Effector CD8-positive, alpha-beta T cell (primary cell): ENCODE results near the gene TMEM44.

Source experiments
- DNase-seq: peaks from one replicate; lab custom pipeline; 2025; lab: John Stamatoyannopoulos, UW

The TMEM44 gene

DNA sequence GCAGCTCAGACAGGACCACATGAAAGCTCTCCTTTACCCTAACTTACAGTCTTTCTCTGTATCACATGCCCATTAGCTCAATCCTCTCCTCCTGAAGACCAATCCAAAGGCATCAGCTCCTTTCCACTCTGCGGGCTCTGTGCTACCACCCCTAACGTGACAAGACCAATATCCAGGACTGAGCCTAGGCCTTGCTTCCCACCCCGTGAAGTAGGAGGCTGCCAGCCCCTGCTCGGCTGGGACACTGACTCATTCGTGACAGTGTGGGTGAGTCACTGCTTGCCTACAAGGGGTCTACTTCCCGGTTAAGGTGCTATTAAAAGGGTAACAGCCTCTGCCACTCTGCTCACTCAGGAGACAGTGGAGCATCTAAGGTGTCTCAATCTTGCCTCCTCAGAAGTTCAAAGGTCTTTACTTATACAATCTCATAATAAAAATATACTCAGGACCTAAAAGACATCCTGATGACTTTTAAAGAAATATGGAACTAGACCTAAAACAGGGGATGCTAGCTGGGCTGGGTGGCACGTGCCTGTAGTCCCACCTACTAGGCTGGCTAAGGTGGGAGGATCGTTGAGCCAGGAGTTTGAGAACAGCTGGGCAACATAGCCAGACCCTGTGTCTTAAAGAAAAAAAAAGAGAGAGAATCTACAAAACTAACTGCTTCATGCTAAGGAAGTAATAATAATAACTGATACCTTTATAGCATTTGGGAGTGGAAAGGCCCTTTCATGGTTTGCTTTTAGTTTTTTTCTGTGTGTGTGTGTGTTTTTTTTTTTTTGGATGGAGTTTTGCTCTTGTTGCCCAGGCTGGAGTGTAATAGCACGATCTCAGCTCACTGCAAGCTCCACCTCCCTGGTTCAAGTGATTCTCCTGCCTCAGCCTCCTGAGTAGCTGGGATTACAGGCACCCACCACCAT lies 55.0 kb downstream of the TMEM44 start:
- no peak for DNase-seq

DNA sequence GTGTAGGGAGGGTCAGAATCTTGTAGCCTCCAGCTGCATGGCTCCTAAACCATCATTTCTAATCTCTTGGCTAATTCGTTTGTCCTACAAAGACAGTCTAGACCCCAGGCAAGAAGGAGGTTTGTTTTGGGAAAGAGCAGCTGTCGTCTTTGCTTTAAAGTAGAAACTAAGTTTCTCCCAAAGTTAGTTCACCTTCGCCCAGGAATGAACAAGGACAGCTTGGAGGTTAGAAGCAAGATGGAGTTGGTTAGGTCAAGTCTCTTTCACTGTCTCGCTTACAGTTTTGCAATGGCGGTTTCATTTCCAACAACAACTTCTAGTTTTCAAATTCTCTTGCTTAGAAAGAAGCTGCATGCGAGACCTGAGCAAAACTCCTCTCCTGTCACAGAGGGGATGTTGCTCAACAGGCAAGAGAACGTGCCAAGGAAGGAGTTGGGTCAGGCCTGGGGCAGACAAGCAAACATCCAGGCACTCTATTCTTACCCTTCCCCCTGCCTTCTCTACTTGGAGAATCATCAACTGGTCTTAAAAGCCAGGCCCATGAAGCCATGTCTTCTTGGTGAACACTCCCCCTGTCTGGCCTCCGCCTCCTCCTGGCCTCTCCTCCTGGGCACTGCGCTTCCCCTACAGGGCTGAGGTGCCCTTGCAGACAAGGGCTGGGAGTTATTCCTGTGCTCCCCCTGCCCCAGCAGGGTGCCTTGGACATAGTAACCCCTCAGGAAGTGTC lies 57.6 kb downstream of the TMEM44 start:
- DNase-seq, result no peak

GRCh38 chr3:194574639-194575483 lies 58.4 kb downstream of the TMEM44 start:
- no peak for DNase-seq

DNA sequence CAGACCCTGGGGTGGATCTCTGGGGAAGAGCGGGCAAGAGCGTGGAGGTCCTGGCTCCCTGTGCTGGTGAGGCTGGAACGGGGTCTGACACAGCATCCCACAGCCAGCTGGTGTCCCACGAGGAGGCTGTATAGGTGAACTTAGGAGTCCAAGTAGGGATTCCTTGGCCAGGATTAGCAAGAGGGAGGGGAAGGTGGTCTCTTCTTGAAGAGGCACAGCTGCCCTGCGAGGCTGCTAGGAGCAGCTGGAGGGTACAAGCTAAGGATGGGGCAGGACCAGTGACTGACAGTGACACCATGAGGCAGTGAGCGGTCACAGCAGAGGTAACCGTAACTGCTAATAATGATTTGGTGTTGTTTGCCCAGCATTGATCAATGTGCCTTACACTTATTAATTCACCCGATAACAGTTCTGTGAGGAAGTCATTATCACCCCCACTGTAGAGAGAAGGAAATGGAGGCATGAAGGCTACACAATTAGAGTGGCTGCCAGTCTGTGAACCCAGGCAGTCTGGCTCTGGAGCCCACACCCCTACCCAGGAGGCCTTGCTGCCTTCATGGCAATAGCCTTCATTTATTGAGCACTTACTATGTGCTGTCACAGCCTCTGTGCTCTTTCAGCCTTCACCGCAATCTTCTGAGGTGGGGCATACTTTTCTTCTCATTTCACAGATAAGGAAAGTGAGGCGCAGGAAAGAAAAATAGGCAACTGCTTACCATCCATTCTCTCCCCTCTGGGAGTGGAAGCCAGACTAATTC lies 59.4 kb downstream of the TMEM44 start:
- DNase-seq, result no peak

GRCh38 chr3:194572944-194573491 lies 60.2 kb downstream of the TMEM44 start:
- DNase-seq, result no peak

- DNase-seq, result no peak
These were observed 61.0 kb downstream of the TMEM44 start for GRCh38 chr3:194572143-194572789.

- no peak for DNase-seq
These were observed 61.6 kb downstream of the TMEM44 start for GRCh38 chr3:194571491-194572142.

DNA sequence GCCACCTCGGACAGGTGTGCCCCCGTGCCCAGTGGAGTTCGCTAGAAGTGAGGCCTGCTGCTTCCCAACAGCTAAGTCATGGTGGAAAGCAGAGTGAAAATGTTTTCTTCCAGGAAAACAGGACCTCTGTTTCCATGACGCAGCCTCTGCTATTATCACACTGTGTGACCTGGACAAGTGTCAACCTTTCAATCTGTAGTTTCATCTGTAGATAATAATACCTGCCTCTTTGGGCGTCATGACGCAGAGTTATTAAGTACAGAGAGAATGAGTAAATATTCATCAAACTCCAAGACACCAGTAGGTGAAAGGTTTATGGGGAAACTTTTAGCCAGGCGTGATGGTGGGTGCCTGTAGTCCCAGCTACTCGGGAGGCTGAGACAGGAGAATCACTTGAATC lies 62.3 kb downstream of the TMEM44 start:
- DNase-seq, result no peak

DNA sequence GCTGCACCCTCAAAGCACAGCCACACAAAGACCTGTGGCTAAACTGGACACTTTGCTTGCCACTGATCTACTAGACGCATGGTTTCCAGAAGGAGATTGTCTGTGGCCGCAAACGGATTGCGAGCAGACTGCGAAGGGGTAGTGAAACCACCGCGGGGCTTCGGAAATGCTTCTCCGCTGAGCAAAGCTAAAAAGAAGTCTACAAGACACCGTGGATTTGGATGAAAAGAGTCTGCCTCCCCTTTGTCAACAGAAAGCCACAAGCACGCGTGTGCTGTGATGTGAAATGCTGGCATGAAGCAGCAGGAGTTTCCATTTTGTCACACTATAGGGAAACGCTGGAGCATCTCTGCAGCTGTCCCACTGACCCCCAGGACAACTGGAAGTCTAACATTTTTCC lies 63.0 kb downstream of the TMEM44 start:
- DNase-seq, result no peak

DNA sequence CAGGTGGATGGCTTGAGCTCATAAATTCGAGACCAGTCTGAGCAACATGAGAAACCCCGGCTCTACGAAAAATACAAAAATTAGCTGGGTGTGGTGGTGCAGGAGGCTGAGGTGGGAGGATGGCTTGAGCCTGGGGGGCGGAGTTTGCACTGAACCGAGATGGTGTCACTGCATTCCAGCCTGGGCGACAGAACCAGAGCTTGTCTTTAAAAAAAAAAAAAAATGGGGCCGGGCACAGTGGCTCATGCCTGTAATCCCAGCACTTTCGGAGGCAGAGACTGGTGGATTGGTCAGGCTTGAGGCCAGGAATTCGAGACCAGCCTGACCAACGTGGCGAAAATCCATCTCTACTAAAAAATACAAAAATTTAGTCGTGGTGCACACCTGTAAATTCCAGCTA lies 64.0 kb downstream of the TMEM44 start:
- DNase-seq, result no peak

GRCh38 chr3:194565597-194566190 lies 67.5 kb downstream of the TMEM44 start:
- no peak for DNase-seq

- DNase-seq, result no peak
These were observed 70.2 kb downstream of the TMEM44 start for GRCh38 chr3:194562986-194563385.

DNA sequence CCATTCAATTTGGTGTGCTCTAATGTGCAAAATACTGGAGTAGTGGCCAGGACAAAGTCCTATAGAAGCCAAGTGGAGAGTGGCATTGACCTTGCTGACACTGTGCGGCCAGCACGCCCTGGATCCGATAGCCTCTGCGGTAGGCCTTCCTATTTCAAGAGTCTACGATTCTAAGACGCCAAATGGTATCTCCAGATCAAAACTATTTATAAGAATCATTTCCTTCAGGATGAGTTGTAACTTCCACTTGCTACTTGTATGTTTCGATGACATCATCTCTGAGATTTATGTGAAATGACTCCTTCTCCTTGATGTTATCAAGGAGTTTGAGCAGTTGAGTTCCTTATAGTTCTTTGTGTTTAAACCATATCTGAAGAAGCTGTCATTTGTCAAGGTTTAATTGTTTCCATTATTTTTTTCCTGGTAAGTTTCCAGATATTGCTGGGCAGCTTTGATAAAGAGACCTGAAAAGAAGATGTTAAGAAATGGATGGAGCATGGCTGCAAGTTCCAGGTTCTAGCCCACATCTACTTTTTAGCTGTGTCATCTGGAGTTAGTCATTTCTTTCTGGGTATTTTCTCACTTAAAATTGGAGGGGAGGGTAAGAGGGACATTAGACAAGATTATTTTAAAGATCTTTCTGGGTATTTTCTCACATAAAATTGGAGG lies 71.8 kb downstream of the TMEM44 start:
- DNase-seq, result no peak

DNA sequence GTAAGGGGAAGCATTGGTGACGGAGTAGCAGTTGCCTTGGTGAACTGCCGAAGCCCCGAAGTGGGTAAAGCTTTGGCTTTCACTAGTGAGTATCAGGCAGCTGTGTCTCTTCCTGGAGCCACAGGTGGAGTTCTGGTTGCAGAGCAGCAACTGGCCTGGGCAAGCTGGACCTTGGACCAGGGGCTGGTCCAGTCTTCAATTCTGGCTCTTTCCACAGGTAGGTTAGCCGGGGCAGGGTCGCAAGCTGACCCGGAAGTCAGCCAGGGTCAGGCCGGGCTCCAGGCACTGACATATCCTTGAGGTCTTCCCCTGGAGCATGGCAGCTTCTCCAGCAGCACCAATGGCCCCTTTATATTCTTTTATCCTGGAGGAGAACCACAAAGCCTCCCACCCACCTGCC lies 73.2 kb downstream of the TMEM44 start:
- DNase-seq, result no peak

- no peak for DNase-seq
These were observed 73.7 kb downstream of the TMEM44 start for GRCh38 chr3:194559530-194559929.

- no peak for DNase-seq
These were observed 76.8 kb downstream of the TMEM44 start for GRCh38 chr3:194556086-194557056.

GRCh38 chr3:194555175-194556062 lies 77.8 kb downstream of the TMEM44 start:
- no peak for DNase-seq
